Endothelial cell of umbilical vein (primary cell): Measurements from ENCODE around the gene AREG. TPM values are rescaled to one million over a fixed set of nuclear protein-coding genes. Genes with fewer than 3 reads are reported as not detected.
A peak's percentile ranks its signal among the peaks of the same experiment; 100 is the strongest.

Experiments
- BruUV-seq: library from RNA; stranded (reverse); fragments of 400-500 nt; replicated peaks from 2 replicates; lab custom pipeline; 2021; lab: Mats Ljungman, UMichigan
- CTCF ChIA-PET: fragments of 300-600, 350-600 bp; sonication (Branson Sonifier 250); formaldehyde crosslinking; loops from one replicate; lab custom pipeline; 2021; ENCODE audit warnings: antibody characterized with exemption, inconsistent platforms; lab: Charles Lee
- POLR2A ChIA-PET: fragments of 300-600, 350-600 bp; sonication (Branson Sonifier 250); formaldehyde crosslinking; loops from one replicate; lab custom pipeline; 2021; ENCODE audit warnings: antibody characterized with exemption, inconsistent platforms; lab: Charles Lee
- DNase-seq: peaks from one replicate; pipeline ENCODE4 v3.0.0-alpha.2; 2011; ENCODE audit warnings: low read depth, low spot score
- FAIRE-seq: peaks from 2 replicates; lab custom pipeline; 2011; peaks lifted over from hg19 to GRCh38; lab: Jason Lieb, UNC
- H2AFZ ChIP-seq: 2 replicates; pipeline ENCODE4 v1.6.0; 2012; ENCODE audit warnings: low read depth, low read length, control low read depth, inconsistent platforms
- H3K27ac ChIP-seq: 2 replicates; pipeline ENCODE4 v1.5.1; 2011; ENCODE audit warnings: low read depth, mild to moderate bottlenecking, control low read depth, low read length, moderate library complexity; ENCODE audit not compliant: insufficient read depth
- H3K27me3 ChIP-seq, 2 experiments: 2 replicates each; pipeline versions ENCODE4 v1.6.0 to v1.6.1; 2011; ENCODE audit warnings: low read length in 2 of 2, mixed read lengths in 1 of 2; ENCODE audit not compliant: control insufficient read depth in 2 of 2, insufficient read depth in 2 of 2
- H3K36me3 ChIP-seq, 2 experiments: 2 replicates in 1 of 2; 3 replicates in 1 of 2; pipeline ENCODE4 v1.5.1; 2011; ENCODE audit warnings: low read length in 2 of 2, mild to moderate bottlenecking in 1 of 2, moderate library complexity in 1 of 2; ENCODE audit not compliant: control insufficient read depth in 2 of 2, insufficient read depth in 2 of 2; ENCODE audit errors: extremely low read depth in 1 of 2
- H3K4me1 ChIP-seq: 3 replicates; pipeline ENCODE4 v1.5.1; 2011; ENCODE audit warnings: mild to moderate bottlenecking, low read length; ENCODE audit not compliant: control insufficient read depth, insufficient read depth; ENCODE audit errors: extremely low read depth
- H3K4me2 ChIP-seq: 2 replicates; pipeline ENCODE4 v1.6.1; 2011; ENCODE audit warnings: low read length, control low read depth, mixed read lengths; ENCODE audit not compliant: insufficient read depth
- H3K4me3 ChIP-seq, 3 experiments: fragments of 200-600 bp in 1 of 3; sonication (generic), shearing (Covaris generic) in 1 of 3; replicated peaks in 1 of 3; 2 replicates each; pipeline ENCODE4 v1.5.1; 2011 to 2016; ENCODE audit warnings: control low read depth in 3 of 3, low read length in 3 of 3, mild to moderate bottlenecking in 2 of 3, inconsistent platforms in 1 of 3, low read depth in 1 of 3, moderate library complexity in 1 of 3; ENCODE audit not compliant: insufficient read depth in 1 of 3
- H3K79me2 ChIP-seq: 2 replicates; pipeline ENCODE4 v1.6.0; 2012; ENCODE audit warnings: low read length, inconsistent platforms; ENCODE audit not compliant: control insufficient read depth, insufficient read depth
- H3K9ac ChIP-seq: replicated peaks from 2 replicates; pipeline ENCODE3; 2011; ENCODE audit warnings: low read length, control low read depth; ENCODE audit not compliant: insufficient read depth; ENCODE audit errors: extremely low read depth
- H3K9me1 ChIP-seq: replicated peaks from 3 replicates; pipeline ENCODE4 v1.6.0; 2011; ENCODE audit warnings: mild to moderate bottlenecking, low read length; ENCODE audit not compliant: control insufficient read depth, insufficient read depth; ENCODE audit errors: extremely low read depth
- H3K9me3 ChIP-seq: replicated peaks from 2 replicates; pipeline ENCODE4 v1.5.1; 2012; ENCODE audit warnings: low read length, inconsistent platforms; ENCODE audit not compliant: control insufficient read depth, insufficient read depth
- H4K20me1 ChIP-seq: replicated peaks from 2 replicates; pipeline ENCODE3; 2011; ENCODE audit warnings: mild to moderate bottlenecking, low read length; ENCODE audit not compliant: control insufficient read depth, insufficient read depth; ENCODE audit errors: extremely low read depth
- CTCF ChIP-seq, 2 donors: IDR thresholded peaks; 1 replicate in 1 of 2; 2 replicates in 1 of 2; pipeline ENCODE4 v1.5.1; 2011; ENCODE audit warnings: low read length in 2 of 2, mild to moderate bottlenecking in 2 of 2, moderate library complexity in 2 of 2, control low read depth in 1 of 2, inconsistent platforms in 1 of 2, low read depth in 1 of 2; ENCODE audit not compliant: insufficient read depth in 1 of 2; ENCODE audit errors: extremely low read depth in 1 of 2
- EZH2 ChIP-seq: IDR thresholded peaks from 2 replicates; pipeline ENCODE4 v1.6.1; 2012; ENCODE audit warnings: borderline replicate concordance, low read depth, mild to moderate bottlenecking, moderate library complexity, low read length, inconsistent platforms; ENCODE audit not compliant: severe bottlenecking
- FOS ChIP-seq: IDR thresholded peaks from 2 replicates; pipeline ENCODE4 v1.6.1; 2011; ENCODE audit warnings: mild to moderate bottlenecking, low read length, moderate library complexity, borderline replicate concordance; ENCODE audit not compliant: insufficient read depth
- GATA2 ChIP-seq: IDR thresholded peaks from 2 replicates; pipeline ENCODE4 v1.7.0; 2011; ENCODE audit warnings: low read depth, mild to moderate bottlenecking, moderate library complexity, mixed read lengths, low read length; ENCODE audit not compliant: insufficient read length, insufficient read depth
- JUN ChIP-seq: IDR thresholded peaks from 2 replicates; pipeline ENCODE4 v1.6.1; 2011; ENCODE audit warnings: borderline replicate concordance, low read depth; ENCODE audit not compliant: insufficient read length, insufficient read depth
- MYC ChIP-seq: IDR thresholded peaks from one replicate; pipeline ENCODE4 v1.6.1; 2011; ENCODE audit warnings: mild to moderate bottlenecking, low read depth, low read length
- POLR2A ChIP-seq: IDR thresholded peaks from 2 replicates; pipeline ENCODE4 v1.6.1; 2012; ENCODE audit warnings: low read depth, mild to moderate bottlenecking, control low read depth, low read length
- POLR2AphosphoS5 ChIP-seq: IDR thresholded peaks from 2 replicates; pipeline ENCODE4 v1.6.1; 2012; ENCODE audit warnings: low read depth, mild to moderate bottlenecking, control low read depth, low read length, moderate library complexity; ENCODE audit not compliant: insufficient read depth
- dilution Hi-C: fragments of 300-500 bp; cut with MboI; formaldehyde crosslinking; loops from one replicate; pipeline ENCODE4 v1.15.0; 2019; ENCODE audit warnings: low sequenced_read_pairs; ENCODE audit not compliant: extremely low pct_ligation_motif_present
- intact Hi-C: fragments of 100-400 bp; cut with micrococcal nuclease; formaldehyde crosslinking; loops from one replicate; pipeline ENCODE4 v1.10.0; 2022
- polyA plus RNA-seq, 4 experiments: library from polyadenylated mRNA; depleted of rRNA in 3 of 4; stranded (reverse) in 3 of 4; unstranded in 1 of 4; fragments of >200 nt; gene quantifications; 2 replicates each; pipeline versions ENCODE4 v1.2.1 to v1.2.3, GENCODE V29; 2011 to 2012; ENCODE audit warnings: missing spikeins in 1 of 4
- total RNA-seq: library from RNA; stranded (reverse); gene quantifications from 2 replicates; pipeline ENCODE4 v1.2.3, GENCODE V29; 2021
- TF ChIP-seq, protein P1 (sequence below): IDR thresholded peaks from 2 replicates; pipeline ENCODE4 v1.6.1; 2011; ENCODE audit not compliant: insufficient read depth, insufficient read length

Gene AREG
- total and polyA plus RNA-seq, 2 donors (not counting 3 experiments of a cell fraction or from before 2014, with no cell fraction given) = 0.17 to 0.55 TPM

- ChIA-PET CTCF (interaction anchor here (0.7 to 1.1 kb wide), 3 partner anchors 10 to 100 kb away, joined by 3 read pairs; partner anchors contain the start of gene AREG), POLR2A (no interaction called here)
- Histone ChIP-seq H3K27me3 (no peaks in the 10 kb centered on the region), H3K27ac (peak overlapping the region; percentile 43), H3K4me1 (peaks cover 19% of the 10 kb centered on the region), H3K9ac (peak overlapping the region; percentile 13), H3K79me2 (no peaks in the 10 kb centered on the region), H3K36me3 (no peaks in the 10 kb centered on the region), H3K9me1 (no peaks in the 10 kb centered on the region), H3K4me2 (peak overlapping the region; percentile 1), H3K9me3 (no peaks in the 10 kb centered on the region), H4K20me1 (no peaks in the 10 kb centered on the region), H3K4me3 (no peak overlapping the region), H2AFZ (no peak overlapping the region)
- no TSS peak for BruUV-seq
- DNase-seq = peak; percentile 66
- dilution Hi-C loops (no loop called here), intact Hi-C loops (loop anchor here (2.0 kb wide), 1 partner anchor 14 kb away; the partner anchor contains the start of gene AREG)
- FAIRE-seq = peak; percentile 81
- peak; percentile 7 for TF ChIP-seq FOS
- no peak for TF ChIP-seq POLR2AphosphoS5
- no peak for TF ChIP-seq POLR2A
- peak; percentile 43 for TF ChIP-seq GATA2
These were observed 13.7 kb upstream of the AREG start for GRCh38 chr4:74431113-74431826.

- H3K27me3 ChIP-seq = no peaks in the 10 kb centered on the region
- POLR2A ChIA-PET = no interaction called here
- CTCF ChIA-PET = interaction anchor here (0.9 to 1.3 kb wide), 2 partner anchors 98 to 113 kb away, joined by 3 to 4 read pairs; no protein-coding TSS in a partner anchor
- no peak overlapping the region for H3K9ac ChIP-seq
- no peak overlapping the region for H3K4me3 ChIP-seq
- H3K9me3 ChIP-seq = no peaks in the 10 kb centered on the region
- intact Hi-C loops (no loop called here), dilution Hi-C loops (no loop called here)
- FAIRE-seq (no peak), DNase-seq (no peak)
- no peaks in the 10 kb centered on the region for H3K36me3 ChIP-seq
- no peaks in the 10 kb centered on the region for H3K79me2 ChIP-seq
- no TSS peak for BruUV-seq
- H3K4me1 ChIP-seq = peaks cover 18% of the 10 kb centered on the region
- H4K20me1 ChIP-seq = no peaks in the 10 kb centered on the region
- H3K27ac ChIP-seq = no peak overlapping the region
- no peak overlapping the region for H3K4me2 ChIP-seq
- H2AFZ ChIP-seq = no peak overlapping the region
- TF ChIP-seq, protein P1, sequence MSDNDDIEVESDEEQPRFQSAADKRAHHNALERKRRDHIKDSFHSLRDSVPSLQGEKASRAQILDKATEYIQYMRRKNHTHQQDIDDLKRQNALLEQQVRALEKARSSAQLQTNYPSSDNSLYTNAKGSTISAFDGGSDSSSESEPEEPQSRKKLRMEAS = no peak
- TF ChIP-seq POLR2A = no peak
- no peak for TF ChIP-seq EZH2
- TF ChIP-seq FOS = no peak
- no peak for TF ChIP-seq MYC
- no peak for TF ChIP-seq POLR2AphosphoS5
- TF ChIP-seq CTCF (IDR thresholded peaks at IDR 0.05; ENCODE audit: extremely low read depth in 1 of 2, insufficient read depth in 1 of 2, low read depth in 1 of 2, low read length in 2 of 2) = no peak
- no peak for TF ChIP-seq JUN
- TF ChIP-seq GATA2 = no peak
- H3K9me1 ChIP-seq = no peaks in the 10 kb centered on the region
These were observed 11.9 kb upstream of the AREG start for GRCh38 chr4:74433043-74433442.
